OCI-LY3 (cell line): ENCODE measurements around the gene P3H2.

Experiments used
- H2AFZ ChIP-seq: fragments of 200-600, 300-600 bp; shearing (Covaris generic); 2 replicates; pipeline ENCODE4 v1.6.0; 2014; ENCODE audit warnings: antibody characterized with exemption, low read depth, low read length
- H3K27ac ChIP-seq: fragments of 200-600, 300-600 bp; sonication (generic); 2 replicates; pipeline ENCODE4 v1.5.1; 2014; ENCODE audit warnings: mild to moderate bottlenecking, low read length, moderate library complexity, mixed read lengths
- H3K27me3 ChIP-seq: fragments of 200-600, 300-600 bp; sonication (generic); 2 replicates; pipeline ENCODE4 v1.6.1; 2014; ENCODE audit warnings: low read depth, low read length, mixed read lengths
- H3K36me3 ChIP-seq: fragments of 200-600, 300-600 bp; sonication (generic); replicated peaks from 2 replicates; pipeline ENCODE3; 2014; ENCODE audit warnings: low read depth, low read length, mixed read lengths
- H3K4me1 ChIP-seq: fragments of 300-600, 200-600 bp; sonication (generic); 2 replicates; pipeline ENCODE4 v1.6.1; 2014; ENCODE audit warnings: low read length, mixed read lengths
- H3K4me2 ChIP-seq: fragments of 200-600, 300-600 bp; sonication (generic); 2 replicates; pipeline ENCODE4 v1.6.1; 2014; ENCODE audit warnings: low read length, mixed read lengths
- H3K4me3 ChIP-seq: fragments of 300-600, 200-600 bp; sonication (generic); 2 replicates; pipeline ENCODE4 v1.5.1; 2014; ENCODE audit warnings: antibody characterized with exemption, mild to moderate bottlenecking, low read length, moderate library complexity
- H3K79me2 ChIP-seq: fragments of 300-600, 200-600 bp; shearing (Covaris generic); 2 replicates; pipeline ENCODE4 v1.6.1; 2014; ENCODE audit warnings: mild to moderate bottlenecking, low read length, mixed read lengths
- H3K9ac ChIP-seq: fragments of 300-600, 200-600 bp; shearing (Covaris generic); 2 replicates; pipeline ENCODE4 v1.6.0; 2014; ENCODE audit warnings: mild to moderate bottlenecking, low read length, moderate library complexity
- H3K9me3 ChIP-seq: fragments of 200-600, 300-600 bp; shearing (Covaris generic); 2 replicates; pipeline ENCODE4 v1.6.1; 2014; ENCODE audit warnings: low read length, mixed read lengths; ENCODE audit not compliant: insufficient read depth
- H4K20me1 ChIP-seq: fragments of 200-600, 300-600 bp; sonication (generic); 2 replicates; pipeline ENCODE4 v1.6.1; 2016; ENCODE audit warnings: low read length, mixed read lengths; ENCODE audit not compliant: insufficient read depth
- EZH2phosphoT487 ChIP-seq: fragments of 200-600 bp; shearing (Covaris generic); IDR thresholded peaks from 2 replicates; pipeline ENCODE4 v1.6.1; 2018; ENCODE audit warnings: antibody characterized with exemption, mixed run types, low read depth
- TF ChIP-seq, protein P1 (sequence below): fragments of 200-600, 300-600 bp; sonication (generic); IDR thresholded peaks from 2 replicates; pipeline ENCODE4 v1.5.1; 2014; ENCODE audit warnings: antibody characterized with exemption, low read length, low read depth

P3H2 gene

DNA sequence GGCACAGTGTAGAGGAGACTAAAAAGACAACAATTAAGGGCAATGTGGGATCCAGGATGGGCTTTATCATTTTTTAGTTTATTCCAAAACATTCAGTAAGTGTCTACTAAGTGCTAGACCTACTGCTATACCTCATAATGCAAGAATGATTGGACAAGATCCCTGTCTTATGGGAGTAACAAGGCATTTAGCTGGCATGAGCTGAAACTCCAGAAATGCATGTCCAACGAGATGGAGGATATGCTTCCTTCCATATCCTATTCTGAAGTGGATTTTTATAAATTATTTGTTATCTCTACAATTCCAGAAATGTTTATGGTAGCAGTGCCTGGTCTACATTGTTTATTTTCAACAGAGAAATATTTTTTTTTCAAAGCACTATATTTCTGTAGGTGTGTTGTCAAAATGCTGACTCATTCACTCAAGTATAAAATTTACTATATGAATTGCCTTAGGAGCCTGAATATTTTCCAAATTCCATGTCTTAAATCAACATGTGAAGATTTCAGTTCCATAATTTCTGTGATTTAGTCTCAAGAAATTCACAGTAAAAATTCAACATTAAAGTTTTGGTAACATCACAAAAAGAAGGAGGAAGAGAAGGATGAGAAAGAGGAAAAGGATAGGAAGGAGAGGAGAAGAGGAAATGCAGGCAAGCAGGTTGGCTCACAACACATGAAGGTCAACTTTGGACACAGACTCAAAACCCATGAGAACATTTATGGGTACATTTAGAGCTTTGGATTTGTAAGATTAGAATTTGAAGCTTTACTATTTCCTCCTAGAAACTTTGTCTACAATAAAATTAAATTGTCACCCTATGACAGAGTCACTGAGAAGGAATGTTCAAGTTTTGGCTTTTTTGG lies 88.6 kb downstream of the P3H2 start:
- Histone ChIP-seq H3K79me2 (no peaks in the 10 kb centered on the region), H3K4me3 (no peak overlapping the region), H3K9me3 (no peaks in the 10 kb centered on the region), H3K36me3 (no peaks in the 10 kb centered on the region), H3K4me1 (peaks cover 5% of the 10 kb centered on the region; the same call in 1 of the 2 replicates), H3K27me3 (no peaks in the 10 kb centered on the region), H3K4me2 (no peak overlapping the region), H3K27ac (no peak overlapping the region), H3K9ac (no peak overlapping the region), H2AFZ (no peak overlapping the region), H4K20me1 (no peaks in the 10 kb centered on the region)
- TF ChIP-seq, protein P1, sequence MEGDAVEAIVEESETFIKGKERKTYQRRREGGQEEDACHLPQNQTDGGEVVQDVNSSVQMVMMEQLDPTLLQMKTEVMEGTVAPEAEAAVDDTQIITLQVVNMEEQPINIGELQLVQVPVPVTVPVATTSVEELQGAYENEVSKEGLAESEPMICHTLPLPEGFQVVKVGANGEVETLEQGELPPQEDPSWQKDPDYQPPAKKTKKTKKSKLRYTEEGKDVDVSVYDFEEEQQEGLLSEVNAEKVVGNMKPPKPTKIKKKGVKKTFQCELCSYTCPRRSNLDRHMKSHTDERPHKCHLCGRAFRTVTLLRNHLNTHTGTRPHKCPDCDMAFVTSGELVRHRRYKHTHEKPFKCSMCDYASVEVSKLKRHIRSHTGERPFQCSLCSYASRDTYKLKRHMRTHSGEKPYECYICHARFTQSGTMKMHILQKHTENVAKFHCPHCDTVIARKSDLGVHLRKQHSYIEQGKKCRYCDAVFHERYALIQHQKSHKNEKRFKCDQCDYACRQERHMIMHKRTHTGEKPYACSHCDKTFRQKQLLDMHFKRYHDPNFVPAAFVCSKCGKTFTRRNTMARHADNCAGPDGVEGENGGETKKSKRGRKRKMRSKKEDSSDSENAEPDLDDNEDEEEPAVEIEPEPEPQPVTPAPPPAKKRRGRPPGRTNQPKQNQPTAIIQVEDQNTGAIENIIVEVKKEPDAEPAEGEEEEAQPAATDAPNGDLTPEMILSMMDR, result no peak
- no peak for TF ChIP-seq EZH2phosphoT487

DNA sequence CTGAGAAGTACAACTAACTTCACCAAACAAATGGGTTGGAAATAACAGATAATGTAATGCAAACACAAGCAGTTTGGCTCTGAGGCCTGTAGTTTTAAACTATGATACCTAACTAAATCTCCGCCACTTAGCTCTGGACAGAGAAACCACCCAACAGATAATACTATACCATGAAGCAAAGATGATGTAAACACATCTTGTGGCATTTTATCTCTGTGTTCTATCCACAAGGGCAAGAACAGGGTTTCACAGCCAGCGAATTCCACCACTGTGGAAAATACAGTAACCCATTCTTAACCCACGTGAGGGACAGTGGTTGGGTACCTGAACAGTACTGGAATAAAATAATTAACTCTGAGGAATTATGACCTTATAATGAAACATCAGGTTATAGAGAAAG lies 93.6 kb downstream of the P3H2 start:
- H3K9me3 ChIP-seq, result no peaks in the 10 kb centered on the region
- H3K27me3 ChIP-seq, result no peaks in the 10 kb centered on the region
- peaks cover 13% of the 10 kb centered on the region for H3K4me1 ChIP-seq
- no peak for TF ChIP-seq EZH2phosphoT487
- TF ChIP-seq, protein P1, result no peak
- no peak overlapping the region for H2AFZ ChIP-seq
- no peak overlapping the region for H3K27ac ChIP-seq
- no peaks in the 10 kb centered on the region for H3K36me3 ChIP-seq
- no peak overlapping the region for H3K4me3 ChIP-seq
- no peaks in the 10 kb centered on the region for H4K20me1 ChIP-seq
- H3K79me2 ChIP-seq, result no peaks in the 10 kb centered on the region
- H3K9ac ChIP-seq, result no peak overlapping the region
- no peak overlapping the region for H3K4me2 ChIP-seq

DNA sequence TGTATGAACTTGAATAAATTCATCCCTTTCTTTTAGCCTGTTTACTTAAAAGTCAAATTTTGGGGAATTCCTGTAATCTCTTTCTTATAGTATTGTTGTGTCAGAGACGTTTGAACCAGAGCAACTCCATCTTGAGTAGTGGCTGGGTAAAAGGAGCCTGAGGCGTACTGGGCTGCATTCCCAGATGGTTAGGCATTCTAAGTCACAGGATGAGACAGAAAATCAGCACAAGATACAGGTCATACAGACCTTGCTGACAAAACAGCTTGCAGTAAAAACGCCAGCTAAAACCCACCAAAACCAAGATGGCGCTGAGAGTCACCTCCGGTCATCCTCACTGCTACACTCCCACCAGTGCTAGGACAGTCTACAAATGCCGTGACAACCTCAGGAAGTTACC lies 94.5 kb downstream of the P3H2 start:
- no peak overlapping the region for H2AFZ ChIP-seq
- no peaks in the 10 kb centered on the region for H3K36me3 ChIP-seq
- no peaks in the 10 kb centered on the region for H4K20me1 ChIP-seq
- H3K4me3 ChIP-seq, result no peak overlapping the region
- no peaks in the 10 kb centered on the region for H3K9me3 ChIP-seq
- H3K9ac ChIP-seq, result no peak overlapping the region
- TF ChIP-seq, protein P1, result no peak
- TF ChIP-seq EZH2phosphoT487, result no peak
- no peaks in the 10 kb centered on the region for H3K79me2 ChIP-seq
- no peaks in the 10 kb centered on the region for H3K27me3 ChIP-seq
- H3K27ac ChIP-seq, result no peak overlapping the region
- H3K4me2 ChIP-seq, result no peak overlapping the region
- H3K4me1 ChIP-seq, result peaks cover 13% of the 10 kb centered on the region

DNA sequence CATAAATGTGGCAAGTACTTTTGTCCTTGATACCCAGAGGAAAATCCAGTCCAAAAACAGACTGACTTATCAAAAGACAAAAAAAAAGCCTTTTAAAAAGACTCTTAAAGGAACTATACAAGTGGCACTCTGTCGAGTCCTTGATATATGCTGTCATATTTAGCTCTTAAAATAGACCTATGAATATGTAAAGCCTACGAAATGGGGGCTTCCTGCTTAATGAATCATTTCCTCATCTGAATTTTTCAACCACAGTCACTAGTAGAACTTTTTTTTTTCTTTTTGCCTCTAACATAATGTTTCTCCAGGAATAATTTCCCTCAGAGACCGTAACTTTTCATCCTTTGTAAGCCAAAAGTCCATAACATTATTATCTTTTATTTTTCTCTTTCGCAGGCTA lies 95.8 kb downstream of the P3H2 start:
- H3K4me1 ChIP-seq, result peaks cover 13% of the 10 kb centered on the region
- no peak overlapping the region for H3K27ac ChIP-seq
- no peak overlapping the region for H2AFZ ChIP-seq
- H3K27me3 ChIP-seq, result no peaks in the 10 kb centered on the region
- peak overlapping the region; percentile 61 for H3K4me2 ChIP-seq
- H3K4me3 ChIP-seq, result peak overlapping the region; percentile 53
- H3K9ac ChIP-seq, result no peak overlapping the region
- H3K79me2 ChIP-seq, result no peaks in the 10 kb centered on the region
- TF ChIP-seq, protein P1, result no peak
- no peak for TF ChIP-seq EZH2phosphoT487
- H3K9me3 ChIP-seq, result no peaks in the 10 kb centered on the region
- no peaks in the 10 kb centered on the region for H4K20me1 ChIP-seq
- no peaks in the 10 kb centered on the region for H3K36me3 ChIP-seq
